Measurements from ENCODE around the gene BORCS5. TPM values are rescaled to one million over a fixed set of nuclear protein-coding genes. Genes with fewer than 3 reads are reported as not detected.
A peak's percentile ranks its signal among the peaks of the same experiment; 100 is the strongest.

BORCS5 gene
- total RNA-seq, 4 donors from 2014 or later = 8.3 to 22.7 (median 15.3) TPM

DNA sequence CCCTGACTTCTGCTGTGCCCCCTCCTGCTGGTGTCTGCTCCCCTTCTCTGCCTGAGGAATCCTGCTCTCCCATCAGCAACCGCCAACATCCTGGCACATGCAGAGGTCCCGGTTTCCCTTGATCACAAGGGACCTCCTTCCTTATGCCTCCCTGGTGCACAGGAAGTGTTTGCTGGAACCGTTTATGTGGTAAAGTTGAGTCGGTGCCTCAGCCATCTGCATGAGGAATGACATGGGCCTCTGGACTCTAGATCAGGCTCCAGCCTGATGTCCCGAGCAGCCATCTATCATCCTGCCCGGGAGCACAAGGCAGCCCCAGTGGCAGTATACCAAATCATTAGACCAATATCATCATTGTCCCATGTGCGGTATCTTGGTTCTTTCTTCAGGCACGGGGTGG lies 90.4 kb downstream of the BORCS5 start:
- H3K27me3 ChIP-seq = no peaks in the 10 kb centered on the region
- no peaks in the 10 kb centered on the region for H3K36me3 ChIP-seq
- TF ChIP-seq, protein P1, sequence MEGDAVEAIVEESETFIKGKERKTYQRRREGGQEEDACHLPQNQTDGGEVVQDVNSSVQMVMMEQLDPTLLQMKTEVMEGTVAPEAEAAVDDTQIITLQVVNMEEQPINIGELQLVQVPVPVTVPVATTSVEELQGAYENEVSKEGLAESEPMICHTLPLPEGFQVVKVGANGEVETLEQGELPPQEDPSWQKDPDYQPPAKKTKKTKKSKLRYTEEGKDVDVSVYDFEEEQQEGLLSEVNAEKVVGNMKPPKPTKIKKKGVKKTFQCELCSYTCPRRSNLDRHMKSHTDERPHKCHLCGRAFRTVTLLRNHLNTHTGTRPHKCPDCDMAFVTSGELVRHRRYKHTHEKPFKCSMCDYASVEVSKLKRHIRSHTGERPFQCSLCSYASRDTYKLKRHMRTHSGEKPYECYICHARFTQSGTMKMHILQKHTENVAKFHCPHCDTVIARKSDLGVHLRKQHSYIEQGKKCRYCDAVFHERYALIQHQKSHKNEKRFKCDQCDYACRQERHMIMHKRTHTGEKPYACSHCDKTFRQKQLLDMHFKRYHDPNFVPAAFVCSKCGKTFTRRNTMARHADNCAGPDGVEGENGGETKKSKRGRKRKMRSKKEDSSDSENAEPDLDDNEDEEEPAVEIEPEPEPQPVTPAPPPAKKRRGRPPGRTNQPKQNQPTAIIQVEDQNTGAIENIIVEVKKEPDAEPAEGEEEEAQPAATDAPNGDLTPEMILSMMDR (IDR thresholded peaks at IDR 0.05) = no peak
- no peaks in the 10 kb centered on the region for H3K9me3 ChIP-seq
- H3K27ac ChIP-seq = no peak overlapping the region
- peaks cover 0 to 22% (median 0%) of the 10 kb centered on the region in 4 donors for H3K4me1 ChIP-seq
- DNase-seq = no peak
- no peak overlapping the region for H3K4me3 ChIP-seq

DNA sequence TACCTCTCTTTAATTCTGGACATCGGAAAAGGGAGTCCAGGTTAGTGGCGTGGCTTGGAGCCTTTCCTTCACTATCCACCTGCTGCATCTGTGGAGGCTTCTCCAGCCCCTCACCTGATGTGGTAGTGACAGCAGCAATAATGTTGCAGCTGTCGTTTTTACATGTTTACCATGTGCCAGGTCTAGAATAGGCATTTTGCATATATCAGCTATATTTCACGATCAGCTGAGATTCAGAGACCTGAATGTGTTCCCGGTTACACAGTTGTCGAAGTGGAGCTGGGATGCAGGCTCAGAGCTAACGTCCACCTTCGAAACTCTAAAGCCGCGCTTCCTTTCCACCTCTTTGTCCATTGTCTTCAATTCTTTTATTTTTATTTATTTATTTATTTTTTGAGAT lies 91.0 kb downstream of the BORCS5 start:
- Histone ChIP-seq H3K9me3 (no peaks in the 10 kb centered on the region), H3K4me1 (peaks cover 0 to 20% (median 0%) of the 10 kb centered on the region in 4 donors), H3K27ac (no peak overlapping the region), H3K4me3 (no peak overlapping the region), H3K36me3 (no peaks in the 10 kb centered on the region), H3K27me3 (no peaks in the 10 kb centered on the region)
- no peak for DNase-seq
- TF ChIP-seq POLR2A (IDR thresholded peaks at IDR 0.05) = no peak
- TF ChIP-seq, protein P1 (IDR thresholded peaks at IDR 0.05) = no peak

DNA sequence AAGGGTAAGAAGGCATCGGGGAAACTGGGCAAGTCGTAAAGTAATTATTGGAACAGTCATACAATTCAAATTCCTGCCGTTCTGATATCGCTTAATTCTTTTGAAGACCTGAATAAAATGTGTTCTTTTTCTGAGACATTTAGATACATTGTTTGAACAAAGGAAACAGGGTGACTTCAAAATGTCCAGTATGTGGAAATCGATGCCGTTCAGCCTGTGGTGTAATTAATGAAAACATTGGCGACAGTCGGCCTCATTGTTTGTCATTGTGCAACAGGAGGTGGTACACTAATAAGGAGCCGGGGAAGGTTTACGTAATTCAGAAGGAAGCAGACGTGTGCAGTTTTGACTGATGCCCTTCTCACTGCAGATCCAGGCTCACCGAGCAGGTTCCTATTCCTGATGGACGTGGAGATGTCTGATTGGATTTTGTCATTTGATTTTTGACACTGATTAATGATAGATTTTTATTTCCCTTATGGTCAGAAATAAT lies 92.7 kb downstream of the BORCS5 start:
- H3K4me1 ChIP-seq = peaks cover 0 to 9% (median 0%) of the 10 kb centered on the region in 4 donors

DNA sequence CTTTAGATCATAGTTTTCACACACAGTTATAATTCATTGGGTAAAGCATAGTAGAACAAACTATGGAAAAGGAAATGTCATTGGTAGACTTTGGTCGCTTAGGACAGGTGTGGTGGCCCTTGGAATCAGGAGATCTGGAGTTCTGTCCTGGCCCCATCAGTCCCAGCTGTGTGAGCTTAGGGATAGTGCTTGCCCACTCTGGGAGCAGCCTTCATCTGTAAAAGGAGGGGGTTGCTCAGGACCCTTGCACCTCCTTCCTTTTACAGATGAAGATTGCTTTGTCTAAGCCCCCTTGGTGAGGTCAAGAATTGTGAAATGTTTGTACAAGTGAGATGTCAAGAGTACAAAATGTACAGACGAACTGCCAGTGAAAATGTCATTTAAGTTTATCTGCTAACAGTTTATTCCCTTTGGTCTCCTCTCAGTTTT lies 93.2 kb downstream of the BORCS5 start:
- DNase-seq = no peak
- Histone ChIP-seq H3K36me3 (no peaks in the 10 kb centered on the region), H3K4me3 (no peak overlapping the region), H3K4me1 (peaks cover 0 to 9% (median 0%) of the 10 kb centered on the region in 4 donors), H3K9me3 (no peaks in the 10 kb centered on the region), H3K27ac (peak overlapping the region in 2 of 4 donors; percentile 34 to 67), H3K27me3 (no peaks in the 10 kb centered on the region)
- TF ChIP-seq, protein P1 (IDR thresholded peaks at IDR 0.05) = no peak
- TF ChIP-seq POLR2A (IDR thresholded peaks at IDR 0.05) = no peak

More for the DNA sequence above, 92.7 kb downstream of the BORCS5 start:
- DNase-seq = peak in 1 of 3 donors; percentile 70
- H3K27ac ChIP-seq = peak overlapping the region in 2 of 4 donors; percentile 34 to 67
- no peaks in the 10 kb centered on the region for H3K36me3 ChIP-seq
- no peaks in the 10 kb centered on the region for H3K9me3 ChIP-seq
- TF ChIP-seq, protein P1 (IDR thresholded peaks at IDR 0.05) = no peak
- no peak for TF ChIP-seq POLR2A (IDR thresholded peaks at IDR 0.05)
- H3K27me3 ChIP-seq = no peaks in the 10 kb centered on the region
- H3K4me3 ChIP-seq = no peak overlapping the region

DNA sequence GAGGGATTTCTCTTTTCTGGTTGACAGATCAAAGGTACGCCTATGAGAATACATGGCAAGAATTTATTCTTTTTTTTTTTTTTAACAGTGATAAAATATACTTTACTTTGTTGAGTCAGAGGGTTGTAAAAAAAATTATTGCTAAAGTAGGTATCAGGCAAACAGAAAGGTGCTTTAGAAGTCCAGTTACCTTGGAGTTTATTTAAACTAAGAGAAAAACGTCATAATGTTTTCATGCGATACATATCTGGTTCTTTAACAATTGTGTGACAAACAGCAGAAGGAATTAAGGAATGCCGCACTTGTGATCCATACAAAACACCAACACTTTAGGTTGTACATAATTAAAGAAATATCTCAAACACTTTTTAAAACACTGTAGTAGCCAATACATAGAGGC lies 94.2 kb downstream of the BORCS5 start:
- Histone ChIP-seq H3K9me3 (no peaks in the 10 kb centered on the region), H3K4me1 (peaks cover 0 to 9% (median 0%) of the 10 kb centered on the region in 4 donors), H3K27ac (peak overlapping the region in 2 of 4 donors; percentile 2 to 15), H3K36me3 (no peaks in the 10 kb centered on the region), H3K27me3 (no peaks in the 10 kb centered on the region), H3K4me3 (no peak overlapping the region)
- DNase-seq = no peak
- TF ChIP-seq POLR2A (IDR thresholded peaks at IDR 0.05) = no peak
- TF ChIP-seq, protein P1 (IDR thresholded peaks at IDR 0.05) = no peak
